Hepatocyte (in vitro differentiated cells): ENCODE results near the gene CYTL1. TPM values are rescaled to one million over a fixed set of nuclear protein-coding genes. Genes with fewer than 3 reads are reported as not detected.

Experiments
- DNase-seq: peaks from one replicate; pipeline ENCODE4 v3.0.0-alpha.2; 2016; ENCODE audit warnings: low spot score
- H2AFZ ChIP-seq: fragments of 200-600 bp; sonication (generic); 2 replicates; pipeline ENCODE4 v1.6.0; 2016; ENCODE audit warnings: antibody characterized with exemption, mild to moderate bottlenecking
- H3K27ac ChIP-seq: fragments of 200-600 bp; sonication (generic); 2 replicates; pipeline ENCODE4 v1.5.1; 2016; ENCODE audit warnings: mild to moderate bottlenecking
- H3K27me3 ChIP-seq: fragments of 200-600 bp; sonication (generic); 2 replicates; pipeline ENCODE4 v1.6.1; 2016
- H3K36me3 ChIP-seq: fragments of 200-600 bp; sonication (generic); replicated peaks from 2 replicates; pipeline ENCODE4 v1.5.1; 2016; ENCODE audit warnings: low read depth; ENCODE audit not compliant: insufficient read depth
- H3K4me1 ChIP-seq: fragments of 200-600 bp; sonication (generic); 2 replicates; pipeline ENCODE4 v1.5.1; 2016; ENCODE audit warnings: mild to moderate bottlenecking, moderate library complexity; ENCODE audit not compliant: insufficient read depth
- H3K4me2 ChIP-seq: fragments of 200-600 bp; sonication (generic); 2 replicates; pipeline ENCODE4 v1.6.0; 2016
- H3K4me3 ChIP-seq: fragments of 200-600 bp; sonication (generic); 2 replicates; pipeline ENCODE4 v1.5.1; 2016; ENCODE audit warnings: mild to moderate bottlenecking
- H3K79me2 ChIP-seq: fragments of 200-600 bp; sonication (generic); 2 replicates; pipeline ENCODE4 v1.6.0; 2017; ENCODE audit warnings: mild to moderate bottlenecking
- H3K9me2 ChIP-seq: fragments of 200-600 bp; sonication (generic); replicated peaks from 2 replicates; pipeline ENCODE4 v1.6.0; 2017; ENCODE audit warnings: mild to moderate bottlenecking; ENCODE audit not compliant: insufficient read depth
- H3K9me3 ChIP-seq: fragments of 200-600 bp; sonication (generic); 2 replicates; pipeline ENCODE4 v1.5.1; 2016; ENCODE audit warnings: low read depth, mild to moderate bottlenecking
- H4K20me1 ChIP-seq: fragments of 200-600 bp; sonication (generic); 2 replicates; pipeline ENCODE4 v1.6.0; 2016; ENCODE audit warnings: mild to moderate bottlenecking; ENCODE audit not compliant: insufficient read depth, poor library complexity, severe bottlenecking
- CTCF ChIP-seq: fragments of 200-600 bp; sonication (generic); IDR thresholded peaks from 2 replicates; pipeline ENCODE4 v1.5.1; 2016; ENCODE audit warnings: antibody characterized with exemption, mild to moderate bottlenecking; ENCODE audit not compliant: poor library complexity
- EZH2 ChIP-seq: fragments of 200-600 bp; sonication (generic); IDR thresholded peaks from 2 replicates; pipeline ENCODE4 v1.6.1; 2016; ENCODE audit warnings: antibody characterized with exemption, mild to moderate bottlenecking, borderline replicate concordance
- EZH2phosphoT487 ChIP-seq: fragments of 200-600 bp; sonication (generic); IDR thresholded peaks from one replicate; pipeline ENCODE4 v1.6.1; 2018; ENCODE audit warnings: antibody characterized with exemption, mild to moderate bottlenecking, low read depth, moderate library complexity; ENCODE audit not compliant: unreplicated experiment, severe bottlenecking
- WGBS: methylation state at CpG from one replicate; pipeline ENCODE4 v1.1.6; 2016; ENCODE audit warnings: low lambda C conversion rate; ENCODE audit errors: missing lambda C conversion rate; 5-methylcytosine and 5-hydroxymethylcytosine counted together
- polyA plus RNA-seq: library from polyadenylated mRNA; unstranded; fragments of >200 nt; fragmentation: Nextera tagmentation; extraction: Ambion mirVana; gene quantifications from 2 replicates; pipeline ENCODE4 v1.2.1, GENCODE V29; 2016
- total RNA-seq: library from RNA; depleted of rRNA; stranded (reverse); fragments of >200 nt; gene quantifications from 2 replicates; pipeline ENCODE4 v1.2.3, GENCODE V29; 2014

Gene CYTL1
- total and polyA plus RNA-seq, 2 experiments from 2014 or later = 37.4 to 55.4 TPM

- 56% methylated on average over 10 of the region's 10 CpGs for WGBS
- H3K36me3 ChIP-seq = no peaks in the 10 kb centered on the region
- no peaks in the 10 kb centered on the region for H3K9me2 ChIP-seq
- no peak overlapping the region for H2AFZ ChIP-seq
- no peak overlapping the region for H3K4me3 ChIP-seq
- H3K9me3 ChIP-seq = no peaks in the 10 kb centered on the region
- H3K27ac ChIP-seq = peak overlapping the region; percentile 64
- TF ChIP-seq CTCF (no peak), EZH2phosphoT487 (no peak), EZH2 (no peak)
- H3K79me2 ChIP-seq = no peaks in the 10 kb centered on the region
- no peaks in the 10 kb centered on the region for H4K20me1 ChIP-seq
- peaks cover 7% of the 10 kb centered on the region for H3K27me3 ChIP-seq
- H3K4me1 ChIP-seq = peaks cover 31% of the 10 kb centered on the region
- DNase-seq = no peak
- H3K4me2 ChIP-seq = peak overlapping the region; percentile 15
Measured at GRCh38 chr4:5033281-5033841, 14.1 kb upstream of the CYTL1 start.

GRCh38 chr4:5032813-5033212 lies 13.6 kb upstream of the CYTL1 start:
- H3K4me2 ChIP-seq = no peak overlapping the region
- peak overlapping the region; percentile 64 for H3K27ac ChIP-seq
- no peak overlapping the region for H2AFZ ChIP-seq

GRCh38 chr4:5030927-5031326 lies 11.7 kb upstream of the CYTL1 start:
- Histone ChIP-seq H2AFZ (no peak overlapping the region), H3K36me3 (no peaks in the 10 kb centered on the region), H3K27ac (no peak overlapping the region), H3K4me1 (peaks cover 23% of the 10 kb centered on the region), H3K27me3 (peaks cover 7% of the 10 kb centered on the region), H3K79me2 (no peaks in the 10 kb centered on the region), H3K4me3 (no peak overlapping the region), H3K9me2 (no peaks in the 10 kb centered on the region), H3K4me2 (no peak overlapping the region), H4K20me1 (no peaks in the 10 kb centered on the region), H3K9me3 (no peaks in the 10 kb centered on the region)
- 93% methylated on average over 3 of the region's 3 CpGs for WGBS
- DNase-seq = no peak
- no peak for TF ChIP-seq CTCF
- no peak for TF ChIP-seq EZH2
- no peak for TF ChIP-seq EZH2phosphoT487

More at GRCh38 chr4:5032813-5033212, 13.6 kb upstream of the CYTL1 start:
- Histone ChIP-seq H4K20me1 (no peaks in the 10 kb centered on the region), H3K27me3 (peaks cover 7% of the 10 kb centered on the region), H3K9me2 (no peaks in the 10 kb centered on the region), H3K36me3 (no peaks in the 10 kb centered on the region), H3K4me3 (no peak overlapping the region), H3K9me3 (no peaks in the 10 kb centered on the region), H3K79me2 (no peaks in the 10 kb centered on the region), H3K4me1 (peaks cover 30% of the 10 kb centered on the region)
- no peak for DNase-seq
- no peak for TF ChIP-seq CTCF
- no peak for TF ChIP-seq EZH2phosphoT487
- no peak for TF ChIP-seq EZH2
- WGBS = 75% methylated on average over 5 of the region's 5 CpGs

GRCh38 chr4:5030221-5030620 lies 11.0 kb upstream of the CYTL1 start:
- Histone ChIP-seq H3K4me2 (no peak overlapping the region), H3K79me2 (no peaks in the 10 kb centered on the region), H3K27me3 (peaks cover 7% of the 10 kb centered on the region), H3K9me2 (no peaks in the 10 kb centered on the region), H3K4me3 (no peak overlapping the region), H4K20me1 (no peaks in the 10 kb centered on the region), H2AFZ (no peak overlapping the region), H3K9me3 (no peaks in the 10 kb centered on the region), H3K36me3 (no peaks in the 10 kb centered on the region), H3K27ac (no peak overlapping the region), H3K4me1 (peaks cover 20% of the 10 kb centered on the region)
- DNase-seq = no peak
- WGBS = 85% methylated on average over 4 of the region's 4 CpGs
- no peak for TF ChIP-seq EZH2
- TF ChIP-seq EZH2phosphoT487 = no peak
- TF ChIP-seq CTCF = no peak
